ENCODE measurements around the gene KCNIP4.
A peak's percentile ranks its signal among the peaks of the same experiment; 100 is the strongest.

KCNIP4 gene

GRCh38 chr4:21835712-21836111 is 112.9 kb downstream of the KCNIP4 start:
- no peak for DNase-seq

- DNase-seq, result no peak
These were observed 118.3 kb downstream of the KCNIP4 start for GRCh38 chr4:21830272-21830671.

GRCh38 chr4:21827575-21827974 is 121.0 kb downstream of the KCNIP4 start:
- DNase-seq, result no peak

GRCh38 chr4:21826071-21826470 is 122.5 kb downstream of the KCNIP4 start:
- no peak for DNase-seq

- no peak for DNase-seq
These were observed 129.5 kb downstream of the KCNIP4 start for GRCh38 chr4:21819086-21819485.

GRCh38 chr4:21815651-21816377 is 132.8 kb downstream of the KCNIP4 start:
- no peak for DNase-seq

GRCh38 chr4:21811565-21811964 is 137.0 kb downstream of the KCNIP4 start:
- DNase-seq, result no peak

GRCh38 chr4:21806991-21807390 is 141.6 kb downstream of the KCNIP4 start:
- no peak for DNase-seq

GRCh38 chr4:21802406-21802805 is 146.2 kb downstream of the KCNIP4 start:
- no peak for DNase-seq

GRCh38 chr4:21801661-21802385 is 146.7 kb downstream of the KCNIP4 start:
- DNase-seq, result no peak

- no peak for DNase-seq
These were observed 153.5 kb downstream of the KCNIP4 start for GRCh38 chr4:21795091-21795490.

- no peak for DNase-seq
These were observed 155.8 kb downstream of the KCNIP4 start for GRCh38 chr4:21792736-21793135.

GRCh38 chr4:21790438-21791029 is 158.0 kb downstream of the KCNIP4 start:
- no peak for DNase-seq

- DNase-seq, result no peak
These were observed 168.4 kb downstream of the KCNIP4 start for GRCh38 chr4:21780148-21780547.

- no peak for DNase-seq
These were observed 169.9 kb downstream of the KCNIP4 start for GRCh38 chr4:21778702-21779101.

- no peak for DNase-seq
These were observed 172.9 kb downstream of the KCNIP4 start for GRCh38 chr4:21775703-21776102.

GRCh38 chr4:21769404-21770147 is 179.0 kb downstream of the KCNIP4 start:
- no peak for DNase-seq

GRCh38 chr4:21768349-21769310 is 179.9 kb downstream of the KCNIP4 start:
- DNase-seq, result no peak

GRCh38 chr4:21765810-21766407 is 182.7 kb downstream of the KCNIP4 start:
- peak in 1 of 2 donors; percentile 2 for DNase-seq

GRCh38 chr4:21763855-21764254 is 184.7 kb downstream of the KCNIP4 start:
- no peak for DNase-seq

GRCh38 chr4:21757248-21757647 is 191.3 kb downstream of the KCNIP4 start:
- DNase-seq, result no peak

Measured in activated CD4-positive, alpha-beta T cell treated with anti-CD3 and anti-CD28 coated beads for 4 hours (primary cell).